Smooth muscle cell (in vitro differentiated cells): ENCODE results near the gene NPTN. TPM values are rescaled to one million over a fixed set of nuclear protein-coding genes. Genes with fewer than 3 reads are reported as not detected.

Experiments
- DNase-seq: peaks from one replicate; lab custom pipeline; 2025; ENCODE audit not compliant: unreplicated experiment; lab: John Stamatoyannopoulos, UW
- H2AFZ ChIP-seq: fragments of 200-600 bp; sonication (generic); 2 replicates; pipeline ENCODE4 v1.6.0; 2016; ENCODE audit warnings: antibody characterized with exemption, low read depth, mild to moderate bottlenecking
- H3F3A ChIP-seq: fragments of 200-600 bp; sonication (generic); 2 replicates; pipeline ENCODE4 v1.6.0; 2017; ENCODE audit warnings: antibody characterized with exemption, low read depth
- H3K27ac ChIP-seq: fragments of 200-600 bp; sonication (generic); 2 replicates; pipeline ENCODE4 v1.5.1; 2016; ENCODE audit warnings: low read depth, mild to moderate bottlenecking
- H3K27me3 ChIP-seq: fragments of 200-600 bp; sonication (generic); 2 replicates; pipeline ENCODE4 v1.6.1; 2016; ENCODE audit warnings: low read depth, mild to moderate bottlenecking
- H3K36me3 ChIP-seq: fragments of 200-600 bp; sonication (generic); 2 replicates; pipeline ENCODE4 v1.5.1; 2016; ENCODE audit warnings: low read depth
- H3K4me1 ChIP-seq: fragments of 200-600 bp; sonication (generic); 2 replicates; pipeline ENCODE4 v1.5.1; 2016; ENCODE audit warnings: low read depth
- H3K4me2 ChIP-seq: fragments of 200-600 bp; sonication (generic); 2 replicates; pipeline ENCODE4 v1.6.0; 2016; ENCODE audit warnings: mild to moderate bottlenecking
- H3K4me3 ChIP-seq: fragments of 200-600 bp; sonication (generic); 2 replicates; pipeline ENCODE4 v1.5.1; 2016; ENCODE audit warnings: mild to moderate bottlenecking
- H3K79me2 ChIP-seq: fragments of 200-600 bp; sonication (generic); 2 replicates; pipeline ENCODE4 v1.6.0; 2016; ENCODE audit warnings: low read depth, mild to moderate bottlenecking
- H3K9ac ChIP-seq: fragments of 200-600 bp; sonication (generic); 2 replicates; pipeline ENCODE4 v1.6.0; 2016; ENCODE audit warnings: low read depth
- H3K9me3 ChIP-seq: fragments of 200-600 bp; sonication (generic); replicated peaks from 2 replicates; pipeline ENCODE4 v1.5.1; 2016; ENCODE audit warnings: low read depth
- H4K20me1 ChIP-seq: fragments of 200-600 bp; sonication (generic); 2 replicates; pipeline ENCODE4 v1.6.0; 2016; ENCODE audit warnings: low read depth
- WGBS: methylation state at CpG from one replicate; pipeline ENCODE4 v1.1.7; 2016; ENCODE audit warnings: low lambda C conversion rate; 5-methylcytosine and 5-hydroxymethylcytosine counted together
- polyA plus RNA-seq: library from polyadenylated mRNA; unstranded; fragments of >200 nt; fragmentation: Nextera tagmentation; extraction: Ambion mirVana; gene quantifications from 2 replicates; pipeline ENCODE4 v1.2.1, GENCODE V29; 2016
- total RNA-seq: library from RNA; depleted of rRNA; stranded (reverse); fragments of >200 nt; gene quantifications from 2 replicates; pipeline ENCODE4 v1.2.3, GENCODE V29; 2014
- TF ChIP-seq, protein P1 (sequence below): fragments of 200-600 bp; sonication (generic); IDR thresholded peaks from 2 replicates; pipeline ENCODE4 v1.5.1; 2017; ENCODE audit warnings: borderline replicate concordance, mild to moderate bottlenecking, antibody characterized with exemption; ENCODE audit not compliant: insufficient read depth, poor library complexity, severe bottlenecking

NPTN gene
- total and polyA plus RNA-seq, 2 experiments from 2014 or later: 153 to 215 TPM

DNA sequence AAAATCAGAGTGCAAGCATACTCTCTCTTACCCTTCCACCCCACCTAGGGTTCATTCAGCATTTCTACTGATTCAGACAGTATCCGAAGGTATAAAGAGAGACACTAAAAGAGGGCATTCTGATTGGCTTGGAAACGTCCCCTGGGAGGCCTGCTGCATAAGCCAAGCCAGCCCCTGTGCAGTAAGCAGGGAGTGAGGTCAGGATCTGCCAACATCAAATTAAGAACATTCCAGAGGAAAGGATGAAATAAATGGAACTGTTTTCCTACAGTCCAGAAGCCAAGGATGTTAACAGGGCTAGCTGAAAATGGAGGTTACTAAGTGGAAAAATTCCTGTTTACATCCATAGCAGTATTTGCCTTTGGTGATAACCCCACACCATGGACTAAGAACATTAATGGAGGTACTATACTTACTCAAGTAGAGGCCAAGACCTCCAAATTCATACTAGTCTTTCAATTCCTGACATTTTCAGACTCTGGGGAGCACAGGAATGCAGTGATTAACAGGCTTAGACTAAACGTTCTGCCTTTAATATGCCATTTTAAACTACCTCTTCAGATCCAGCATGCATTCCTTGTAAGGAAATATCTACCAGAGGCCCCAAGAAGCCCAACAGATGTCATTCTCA lies 34.5 kb downstream of the NPTN start:
- Histone ChIP-seq H3K4me2 (peak overlapping the region; percentile 62), H3K27ac (peak overlapping the region; percentile 73)
- 47% methylated on average over 3 of the region's 3 CpGs for WGBS

DNA sequence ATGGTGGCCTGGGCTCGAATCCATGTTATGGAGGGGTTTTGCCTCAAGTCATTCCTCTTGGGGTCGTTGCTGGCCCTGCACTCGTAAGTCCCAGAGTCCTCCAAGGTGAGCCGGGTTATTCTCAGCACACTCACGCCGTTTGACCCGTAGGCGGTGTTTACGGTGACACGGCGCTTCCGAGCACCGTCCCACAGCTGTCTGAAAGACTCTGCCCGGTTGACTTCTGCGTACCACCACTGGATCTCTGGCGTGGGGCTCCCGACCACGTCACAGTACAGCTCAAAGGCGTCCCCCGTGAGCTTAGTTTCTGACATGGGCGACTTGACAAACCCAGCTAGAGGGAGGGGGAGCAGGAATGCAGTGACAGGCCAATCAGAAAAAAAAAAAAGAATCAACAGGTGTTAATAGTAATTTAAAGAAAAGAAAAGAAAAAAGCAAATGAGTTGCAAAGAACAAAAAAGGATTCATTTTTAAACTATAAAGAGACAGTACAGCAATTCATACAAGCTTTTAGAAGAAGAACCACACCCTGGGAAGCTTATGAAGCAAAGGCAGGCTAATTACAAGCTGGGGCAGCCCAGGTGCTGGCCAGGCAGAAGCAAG lies 36.1 kb downstream of the NPTN start:
- no peak for DNase-seq
- Histone ChIP-seq H3F3A (peaks cover 24% of the 10 kb centered on the region), H4K20me1 (peaks cover 100% of the 10 kb centered on the region), H3K27ac (peak overlapping the region; percentile 73), H3K4me2 (peak overlapping the region; percentile 3), H3K4me1 (peaks cover 60% of the 10 kb centered on the region), H3K79me2 (peaks cover 97% of the 10 kb centered on the region), H3K4me3 (no peak overlapping the region), H3K9me3 (no peaks in the 10 kb centered on the region), H3K36me3 (no peaks in the 10 kb centered on the region), H2AFZ (no peak overlapping the region), H3K9ac (no peak overlapping the region), H3K27me3 (no peaks in the 10 kb centered on the region)
- TF ChIP-seq, protein P1, sequence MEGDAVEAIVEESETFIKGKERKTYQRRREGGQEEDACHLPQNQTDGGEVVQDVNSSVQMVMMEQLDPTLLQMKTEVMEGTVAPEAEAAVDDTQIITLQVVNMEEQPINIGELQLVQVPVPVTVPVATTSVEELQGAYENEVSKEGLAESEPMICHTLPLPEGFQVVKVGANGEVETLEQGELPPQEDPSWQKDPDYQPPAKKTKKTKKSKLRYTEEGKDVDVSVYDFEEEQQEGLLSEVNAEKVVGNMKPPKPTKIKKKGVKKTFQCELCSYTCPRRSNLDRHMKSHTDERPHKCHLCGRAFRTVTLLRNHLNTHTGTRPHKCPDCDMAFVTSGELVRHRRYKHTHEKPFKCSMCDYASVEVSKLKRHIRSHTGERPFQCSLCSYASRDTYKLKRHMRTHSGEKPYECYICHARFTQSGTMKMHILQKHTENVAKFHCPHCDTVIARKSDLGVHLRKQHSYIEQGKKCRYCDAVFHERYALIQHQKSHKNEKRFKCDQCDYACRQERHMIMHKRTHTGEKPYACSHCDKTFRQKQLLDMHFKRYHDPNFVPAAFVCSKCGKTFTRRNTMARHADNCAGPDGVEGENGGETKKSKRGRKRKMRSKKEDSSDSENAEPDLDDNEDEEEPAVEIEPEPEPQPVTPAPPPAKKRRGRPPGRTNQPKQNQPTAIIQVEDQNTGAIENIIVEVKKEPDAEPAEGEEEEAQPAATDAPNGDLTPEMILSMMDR: no peak
- 93% methylated on average over 21 of the region's 21 CpGs for WGBS

More for the DNA sequence above, 34.5 kb downstream of the NPTN start:
- Histone ChIP-seq H3K4me1 (peaks cover 71% of the 10 kb centered on the region), H3K9me3 (no peaks in the 10 kb centered on the region), H3K27me3 (no peaks in the 10 kb centered on the region), H4K20me1 (peaks cover 100% of the 10 kb centered on the region), H3K4me3 (no peak overlapping the region), H3K79me2 (peaks cover 97% of the 10 kb centered on the region), H3K36me3 (no peaks in the 10 kb centered on the region), H2AFZ (no peak overlapping the region), H3F3A (peaks cover 24% of the 10 kb centered on the region), H3K9ac (no peak overlapping the region)
- TF ChIP-seq, protein P1: no peak
- no peak for DNase-seq

DNA sequence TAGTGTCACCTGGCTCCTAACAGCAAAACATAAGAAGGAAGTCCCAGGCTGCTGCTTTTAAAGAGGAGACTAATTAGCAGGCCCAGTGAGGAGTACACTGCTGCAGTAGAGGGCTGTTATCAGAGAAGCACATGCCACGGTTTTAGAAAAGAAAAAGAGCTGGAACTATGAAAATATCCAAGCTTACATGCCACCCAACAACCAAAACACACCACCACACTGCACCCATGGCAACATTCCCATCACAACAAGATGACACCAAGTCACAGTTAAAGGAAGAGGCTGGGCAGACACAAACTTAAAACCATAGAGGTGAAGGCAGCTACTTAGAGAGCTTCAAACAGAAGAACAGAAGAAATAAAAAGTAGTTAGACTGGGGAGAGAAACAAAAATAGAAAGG lies 37.0 kb downstream of the NPTN start:
- no peak overlapping the region for H3K4me2 ChIP-seq
- no peaks in the 10 kb centered on the region for H3K27me3 ChIP-seq
- no peak overlapping the region for H2AFZ ChIP-seq
- 20% methylated on average over 1 of the region's 1 CpG for WGBS
- H3K36me3 ChIP-seq: no peaks in the 10 kb centered on the region
- H3K4me3 ChIP-seq: no peak overlapping the region
- peaks cover 15% of the 10 kb centered on the region for H3F3A ChIP-seq
- H4K20me1 ChIP-seq: peaks cover 100% of the 10 kb centered on the region
- peaks cover 50% of the 10 kb centered on the region for H3K4me1 ChIP-seq
- peak overlapping the region; percentile 53 for H3K9ac ChIP-seq
- peak overlapping the region; percentile 73 for H3K27ac ChIP-seq
- peaks cover 100% of the 10 kb centered on the region for H3K79me2 ChIP-seq
- DNase-seq: no peak
- no peaks in the 10 kb centered on the region for H3K9me3 ChIP-seq
- TF ChIP-seq, protein P1: no peak
